ENCODE results near the gene CPSF3.

GRCh38 chr2:9462886-9463697 is 39.6 kb downstream of the CPSF3 start:
- TF ChIP-seq CTCF (IDR thresholded peaks at IDR 0.05; ENCODE audit: low read depth, low read length, poor library complexity, severe bottlenecking) = no peak
- no peak for TF ChIP-seq EZH2phosphoT487 (IDR thresholded peaks at IDR 0.05; ENCODE audit: borderline replicate concordance, low read length)
